Lower lobe of right lung (tissue), 2 donors: Measurements from ENCODE around the gene EDIL3. TPM values are rescaled to one million over a fixed set of nuclear protein-coding genes. Genes with fewer than 3 reads are reported as not detected.
"Not testable (repeated sequence)": the region's sequence is repeated elsewhere in the genome, so short reads cannot be mapped to it uniquely, and the experiment has no call there.

Experiments
- ATAC-seq, 2 donors: fragments of 200-7000 bp; cut with Tn5 transposase; one replicate each; pipeline ENCODE4 v1.9.1; 2020 to 2022; ENCODE audit warnings: mild to moderate bottlenecking in 2 of 2, moderate library complexity in 2 of 2
- DNase-seq: peaks from one replicate; pipeline ENCODE4 v3.0.0-alpha.2; 2020
- H3K27ac ChIP-seq: fragments of 200-600 bp; one replicate; pipeline ENCODE4 v1.8.0; 2022
- H3K27me3 ChIP-seq: fragments of 200-600 bp; one replicate; pipeline ENCODE4 v1.8.0; 2022; ENCODE audit warnings: low read depth
- H3K36me3 ChIP-seq: fragments of 200-600 bp; one replicate; pipeline ENCODE4 v1.8.0; 2022; ENCODE audit warnings: mild to moderate bottlenecking
- H3K4me1 ChIP-seq: fragments of 200-600 bp; one replicate; pipeline ENCODE4 v1.8.0; 2022
- H3K4me3 ChIP-seq: fragments of 200-600 bp; one replicate; pipeline ENCODE4 v1.8.0; 2022; ENCODE audit warnings: mild to moderate bottlenecking
- H3K9me3 ChIP-seq: fragments of 200-600 bp; one replicate; pipeline ENCODE4 v1.8.0; 2022
- CTCF ChIP-seq: fragments of 200-600 bp; IDR thresholded peaks from one replicate; pipeline ENCODE4 v1.8.0; 2022; ENCODE audit warnings: antibody characterized with exemption, mild to moderate bottlenecking
- intact Hi-C: fragments of 100-400 bp; cut with DNase I; formaldehyde crosslinking; loops from one replicate; pipeline ENCODE4 v1.11.0; 2022
- total RNA-seq: library from RNA; stranded (reverse); fragmentation: NEBNext Ultra II Directional; extraction: Animal tissue kit (Norgen Biotek cat#: 25700); gene quantifications from one replicate; pipeline ENCODE4 v1.2.1, GENCODE V29; 2021
- donor health status: DM: no; HTN: yes; CAD: no; lungs with severe emphysema.

EDIL3 gene
- total RNA-seq, 1 donor from 2014 or later: 17.0 TPM

- Histone ChIP-seq H3K4me3 (no peak overlapping the region), H3K36me3 (no peaks in the 10 kb centered on the region), H3K27me3 (no peaks in the 10 kb centered on the region), H3K4me1 (no peaks in the 10 kb centered on the region), H3K9me3 (no peaks in the 10 kb centered on the region), H3K27ac (no peak overlapping the region)
- no peak for TF ChIP-seq CTCF
- ATAC-seq (no peak), DNase-seq (no peak)
- intact Hi-C loops: no loop called here
Observed at GRCh38 chr5:84162695-84163094, 222.0 kb downstream of the EDIL3 start.

GRCh38 chr5:84160650-84161049, 224.0 kb downstream of the EDIL3 start:
- ATAC-seq, H3K9me3 ChIP-seq: not testable (repeated sequence)

GRCh38 chr5:84149094-84149493, 235.6 kb downstream of the EDIL3 start:
- H3K36me3 ChIP-seq: no peaks in the 10 kb centered on the region
- H3K4me1 ChIP-seq: no peaks in the 10 kb centered on the region
- ATAC-seq (no peak), DNase-seq (no peak)
- H3K27me3 ChIP-seq: no peaks in the 10 kb centered on the region
- no peak overlapping the region for H3K27ac ChIP-seq
- no peak overlapping the region for H3K4me3 ChIP-seq
- TF ChIP-seq CTCF: no peak
- H3K9me3 ChIP-seq: no peaks in the 10 kb centered on the region
- intact Hi-C loops: no loop called here

More at GRCh38 chr5:84160650-84161049, 224.0 kb downstream of the EDIL3 start:
- DNase-seq, H3K4me1 ChIP-seq, H3K27me3 ChIP-seq, H3K36me3 ChIP-seq, H3K4me3 ChIP-seq, H3K27ac ChIP-seq, intact Hi-C loops: not testable (repeated sequence)

- no peak for ATAC-seq
- Histone ChIP-seq H3K27me3 (no peaks in the 10 kb centered on the region), H3K4me3 (no peak overlapping the region), H3K4me1 (no peaks in the 10 kb centered on the region), H3K9me3 (no peaks in the 10 kb centered on the region), H3K27ac (no peak overlapping the region), H3K36me3 (no peaks in the 10 kb centered on the region)
- no peak for TF ChIP-seq CTCF
- no peak for DNase-seq
- intact Hi-C loops: no loop called here
Observed at GRCh38 chr5:84148651-84149050, 236.0 kb downstream of the EDIL3 start.

GRCh38 chr5:84137541-84137940, 247.1 kb downstream of the EDIL3 start:
- no peaks in the 10 kb centered on the region for H3K4me1 ChIP-seq
- no peak overlapping the region for H3K4me3 ChIP-seq
- no peak for ATAC-seq
- no peaks in the 10 kb centered on the region for H3K9me3 ChIP-seq
- DNase-seq: no peak
- no peaks in the 10 kb centered on the region for H3K36me3 ChIP-seq
- intact Hi-C loops: no loop called here
- no peak for TF ChIP-seq CTCF
- no peaks in the 10 kb centered on the region for H3K27me3 ChIP-seq
- H3K27ac ChIP-seq: no peak overlapping the region

- H3K4me3 ChIP-seq: no peak overlapping the region
- ATAC-seq: peak in 1 of 2 donors; percentile 42
- no peaks in the 10 kb centered on the region for H3K27me3 ChIP-seq
- H3K9me3 ChIP-seq: no peaks in the 10 kb centered on the region
- no peak for TF ChIP-seq CTCF
- DNase-seq: no peak
- no peak overlapping the region for H3K27ac ChIP-seq
- intact Hi-C loops: no loop called here
- no peaks in the 10 kb centered on the region for H3K36me3 ChIP-seq
- no peaks in the 10 kb centered on the region for H3K4me1 ChIP-seq
Observed at GRCh38 chr5:84131372-84131771, 253.3 kb downstream of the EDIL3 start.
